ENCODE data around the gene SREBF2. TPM values are rescaled to one million over a fixed set of nuclear protein-coding genes. Genes with fewer than 3 reads are reported as not detected.

The SREBF2 gene
- 59.4 and 60.4 TPM in 2 replicates for total RNA-seq

GRCh38 chr22:41832553-41833368 is at the start of gene SREBF2:
Gene SREBF2 (plus strand): TSS chr22:41833105. CDS start chr22:41833271, 166 bp downstream.

GRCh38 chr22:41800348-41801146 is 32.4 kb upstream of the SREBF2 start, which contains the start of gene CCDC134:
Gene CCDC134 (plus strand): TSS chr22:41800679. CDS start chr22:41808891, 8,212 bp downstream.

GRCh38 chr22:41915035-41915785 is 82.3 kb downstream of the SREBF2 start, which contains the start of gene SHISA8:
Gene SHISA8 (minus strand): TSS chr22:41915074. CDS start chr22:41914667, 407 bp downstream.

GRCh38 chr22:41946629-41947423 is 113.9 kb downstream of the SREBF2 start, which contains the start of gene CENPM:
Gene CENPM (minus strand): TSS chr22:41947152. CDS start chr22:41947076, 76 bp downstream.

GRCh38 chr22:41951898-41952474 is 119.1 kb downstream of the SREBF2 start, which contains the start of gene SMIM45:
Gene SMIM45 (plus strand): TSS chr22:41952150.

Other genes starting within 250 kb of the SREBF2 start
- 7.3 and 9.8 TPM in 2 replicates for gene PMM1, start 243.3 kb upstream of the SREBF2 start, total RNA-seq
- gene DESI1, start 212.1 kb upstream of the SREBF2 start, total RNA-seq, result 49.4 and 53.1 TPM in 2 replicates
- 431 and 469 TPM in 2 replicates for gene XRCC6, start 211.8 kb upstream of the SREBF2 start, total RNA-seq
- 161 and 168 TPM in 2 replicates for gene SNU13, start 144.2 kb upstream of the SREBF2 start, total RNA-seq
- 0.54 and 2.2 TPM in 2 replicates for gene MEI1, start 133.6 kb upstream of the SREBF2 start, total RNA-seq
- gene CCDC134, start 32.4 kb upstream of the SREBF2 start, total RNA-seq, result 5.3 and 7.8 TPM in 2 replicates
- not detected in 2 replicates for gene SHISA8, start 82.0 kb downstream of the SREBF2 start, total RNA-seq
- 0.15 and 0.20 TPM in 2 replicates for gene TNFRSF13C, start 93.7 kb downstream of the SREBF2 start, total RNA-seq
- 33.7 and 41.1 TPM in 2 replicates for gene CENPM, start 114.0 kb downstream of the SREBF2 start, total RNA-seq
- gene SEPTIN3, start 136.3 kb downstream of the SREBF2 start, total RNA-seq, result not detected in 2 replicates
- 0.07 TPM in 1 of 2 replicates, not detected in the other for gene WBP2NL, start 165.7 kb downstream of the SREBF2 start, total RNA-seq
- 57.2 and 64.5 TPM in 2 replicates for gene NAGA, start 237.7 kb downstream of the SREBF2 start, total RNA-seq
- 12.5 and 14.0 TPM in 2 replicates for gene PHETA2, start 241.1 kb downstream of the SREBF2 start, total RNA-seq
- 2.3 and 4.3 TPM in 2 replicates for gene SMDT1, start 246.6 kb downstream of the SREBF2 start, total RNA-seq

All from mammary microvascular endothelial cell (primary cell).